ENCODE results near the gene DYRK2.
"Not testable (repeated sequence)": the region's sequence is repeated elsewhere in the genome, so short reads cannot be mapped to it uniquely, and the experiment has no call there.

The DYRK2 gene

GRCh38 chr12:67672507-67672906 is 24.0 kb downstream of the DYRK2 start:
- DNase-seq = not testable (repeated sequence)

GRCh38 chr12:67673509-67673908 is 25.0 kb downstream of the DYRK2 start:
- DNase-seq = not testable (repeated sequence)

GRCh38 chr12:67674417-67674816 is 25.9 kb downstream of the DYRK2 start:
- DNase-seq = no peak

GRCh38 chr12:67676624-67677023 is 28.1 kb downstream of the DYRK2 start:
- DNase-seq = no peak

GRCh38 chr12:67677166-67677565 is 28.6 kb downstream of the DYRK2 start:
- no peak for DNase-seq

- DNase-seq = peak; percentile 44
Measured at GRCh38 chr12:67681105-67681778, 32.7 kb downstream of the DYRK2 start.

GRCh38 chr12:67681941-67682620 is 33.5 kb downstream of the DYRK2 start:
- no peak for DNase-seq

- no peak for DNase-seq
Measured at GRCh38 chr12:67689385-67689784, 40.8 kb downstream of the DYRK2 start.

GRCh38 chr12:67690656-67691055 is 42.1 kb downstream of the DYRK2 start:
- no peak for DNase-seq

GRCh38 chr12:67691220-67691619 is 42.7 kb downstream of the DYRK2 start:
- no peak for DNase-seq

GRCh38 chr12:67692135-67692534 is 43.6 kb downstream of the DYRK2 start:
- no peak for DNase-seq

- DNase-seq = no peak
Measured at GRCh38 chr12:67692966-67693365, 44.4 kb downstream of the DYRK2 start.

- no peak for DNase-seq
Measured at GRCh38 chr12:67693894-67694293, 45.3 kb downstream of the DYRK2 start.

GRCh38 chr12:67694306-67694900 is 45.9 kb downstream of the DYRK2 start:
- no peak for DNase-seq

GRCh38 chr12:67695974-67696373 is 47.4 kb downstream of the DYRK2 start:
- DNase-seq = no peak

- DNase-seq = no peak
Measured at GRCh38 chr12:67697443-67697842, 48.9 kb downstream of the DYRK2 start.

GRCh38 chr12:67697967-67698366 is 49.4 kb downstream of the DYRK2 start:
- DNase-seq = no peak

GRCh38 chr12:67698672-67699581 is 50.4 kb downstream of the DYRK2 start:
- DNase-seq = no peak

- DNase-seq = no peak
Measured at GRCh38 chr12:67701121-67701520, 52.6 kb downstream of the DYRK2 start.

GRCh38 chr12:67702136-67702535 is 53.6 kb downstream of the DYRK2 start:
- no peak for DNase-seq

- DNase-seq = no peak
Measured at GRCh38 chr12:67704071-67704470, 55.5 kb downstream of the DYRK2 start.

GRCh38 chr12:67705394-67706370 is 57.1 kb downstream of the DYRK2 start:
- DNase-seq = peak; percentile 54

Measured in eye (tissue), 1 donor.